ENCODE results near the gene WDR54. TPM values are rescaled to one million over a fixed set of nuclear protein-coding genes. Genes with fewer than 3 reads are reported as not detected.
A peak's percentile ranks its signal among the peaks of the same experiment; 100 is the strongest.

The WDR54 gene
- polyA plus RNA-seq (2013, experiment 1 of 2), result 28.4 TPM
- polyA plus RNA-seq (2013, experiment 2 of 2), result 43.8 TPM

GRCh38 chr2:74421221-74421870 is at the start of gene WDR54, which contains the start of gene C2orf81:
TSS of gene WDR54 (plus strand) at chr2:74421730. CDS start at chr2:74422154, 424 bp downstream.
TSS of gene C2orf81 (minus strand) at chr2:74421619. CDS start at chr2:74421560, 59 bp downstream.
- H3K4me3 ChIP-seq (ENCODE audit: low read length), result peak within 1 kb of the TSS; percentile 86
- H3K4me1 ChIP-seq (ENCODE audit: insufficient read depth, low read length), result no peaks in the 10 kb centered on the region
- peak within 1 kb of the TSS; percentile 75 for H3K9ac ChIP-seq (ENCODE audit: low read depth, low read length)
- no peaks in the 10 kb centered on the region for H3K9me3 ChIP-seq (ENCODE audit: insufficient read depth, low read depth, low read length)
- 2% methylated on average over 57 of the region's 57 CpGs for WGBS
- H3K27ac ChIP-seq (ENCODE audit: low read depth, low read length), result peak within 1 kb of the TSS; percentile 58
- peaks cover 19% of the 10 kb centered on the region for H3K36me3 ChIP-seq (ENCODE audit: insufficient read depth, low read length)
- H3K27me3 ChIP-seq (ENCODE audit: insufficient read depth, low read length), result peaks cover 5% of the 10 kb centered on the region; the same call in 1 of the 2 replicates

- no peak overlapping the region for H3K4me3 ChIP-seq (ENCODE audit: low read length)
- WGBS, result 91% methylated on average over 6 of the region's 6 CpGs
- H3K27me3 ChIP-seq (ENCODE audit: insufficient read depth, low read length), result no peaks in the 10 kb centered on the region
- 0 out of 2 replicates have a peak overlapping the region, but pooled peaks have one; percentile 6 for H3K9ac ChIP-seq (ENCODE audit: low read depth, low read length)
- H3K27ac ChIP-seq (ENCODE audit: low read depth, low read length), result no peak overlapping the region
- no peaks in the 10 kb centered on the region for H3K9me3 ChIP-seq (ENCODE audit: insufficient read depth, low read depth, low read length)
- H3K36me3 ChIP-seq (ENCODE audit: insufficient read depth, low read length), result peaks cover 58% of the 10 kb centered on the region
- H3K4me1 ChIP-seq (ENCODE audit: insufficient read depth, low read length), result peaks cover 15% of the 10 kb centered on the region
These were observed 48.9 kb upstream of the WDR54 start for GRCh38 chr2:74372674-74373073.

- H3K27me3 ChIP-seq (ENCODE audit: insufficient read depth, low read length), result no peaks in the 10 kb centered on the region
- no peaks in the 10 kb centered on the region for H3K9me3 ChIP-seq (ENCODE audit: insufficient read depth, low read depth, low read length)
- H3K27ac ChIP-seq (ENCODE audit: low read depth, low read length), result no peak overlapping the region
- WGBS, result 61% methylated on average over 5 of the region's 5 CpGs
- peaks cover 56% of the 10 kb centered on the region for H3K36me3 ChIP-seq (ENCODE audit: insufficient read depth, low read length)
- H3K4me1 ChIP-seq (ENCODE audit: insufficient read depth, low read length), result peaks cover 15% of the 10 kb centered on the region
- 0 out of 2 replicates have a peak overlapping the region, but pooled peaks have one; percentile 6 for H3K9ac ChIP-seq (ENCODE audit: low read depth, low read length)
- peak overlapping the region; percentile 62; the same call in 1 of the 2 replicates for H3K4me3 ChIP-seq (ENCODE audit: low read length)
These were observed 48.3 kb upstream of the WDR54 start for GRCh38 chr2:74373221-74373676.

- 66% methylated on average over 8 of the region's 8 CpGs for WGBS
- H3K27ac ChIP-seq (ENCODE audit: low read depth, low read length), result no peak overlapping the region
- peaks cover 18% of the 10 kb centered on the region for H3K4me1 ChIP-seq (ENCODE audit: insufficient read depth, low read length)
- H3K9me3 ChIP-seq (ENCODE audit: insufficient read depth, low read depth, low read length), result no peaks in the 10 kb centered on the region
- H3K27me3 ChIP-seq (ENCODE audit: insufficient read depth, low read length), result no peaks in the 10 kb centered on the region
- peaks cover 48% of the 10 kb centered on the region for H3K36me3 ChIP-seq (ENCODE audit: insufficient read depth, low read length)
- peak overlapping the region; percentile 61 for H3K9ac ChIP-seq (ENCODE audit: low read depth, low read length)
- H3K4me3 ChIP-seq (ENCODE audit: low read length), result peak overlapping the region; percentile 62
These were observed 47.5 kb upstream of the WDR54 start for GRCh38 chr2:74373985-74374384.

- peaks cover 43% of the 10 kb centered on the region for H3K36me3 ChIP-seq (ENCODE audit: insufficient read depth, low read length)
- 29% methylated on average over 19 of the region's 19 CpGs for WGBS
- H3K9ac ChIP-seq (ENCODE audit: low read depth, low read length), result peak overlapping the region; percentile 61
- peaks cover 24% of the 10 kb centered on the region for H3K4me1 ChIP-seq (ENCODE audit: insufficient read depth, low read length)
- H3K9me3 ChIP-seq (ENCODE audit: insufficient read depth, low read depth, low read length), result no peaks in the 10 kb centered on the region
- no peaks in the 10 kb centered on the region for H3K27me3 ChIP-seq (ENCODE audit: insufficient read depth, low read length)
- peak overlapping the region; percentile 62 for H3K4me3 ChIP-seq (ENCODE audit: low read length)
- peak overlapping the region; percentile 3; the same call in 1 of the 2 replicates for H3K27ac ChIP-seq (ENCODE audit: low read depth, low read length)
These were observed 46.9 kb upstream of the WDR54 start for GRCh38 chr2:74374509-74375205.

- no peak overlapping the region for H3K4me3 ChIP-seq (ENCODE audit: low read length)
- no peaks in the 10 kb centered on the region for H3K9me3 ChIP-seq (ENCODE audit: insufficient read depth, low read depth, low read length)
- 95% methylated on average over 2 of the region's 2 CpGs for WGBS
- H3K27me3 ChIP-seq (ENCODE audit: insufficient read depth, low read length), result no peaks in the 10 kb centered on the region
- H3K4me1 ChIP-seq (ENCODE audit: insufficient read depth, low read length), result peaks cover 31% of the 10 kb centered on the region
- H3K36me3 ChIP-seq (ENCODE audit: insufficient read depth, low read length), result peaks cover 31% of the 10 kb centered on the region
- no peak overlapping the region for H3K27ac ChIP-seq (ENCODE audit: low read depth, low read length)
- no peak overlapping the region for H3K9ac ChIP-seq (ENCODE audit: low read depth, low read length)
These were observed 45.7 kb upstream of the WDR54 start for GRCh38 chr2:74375838-74376237.

GRCh38 chr2:74378007-74378406 is 43.5 kb upstream of the WDR54 start:
- no peaks in the 10 kb centered on the region for H3K9me3 ChIP-seq (ENCODE audit: insufficient read depth, low read depth, low read length)
- H3K27ac ChIP-seq (ENCODE audit: low read depth, low read length), result no peak overlapping the region
- H3K27me3 ChIP-seq (ENCODE audit: insufficient read depth, low read length), result no peaks in the 10 kb centered on the region
- WGBS, result 93% methylated on average over 10 of the region's 10 CpGs
- no peak overlapping the region for H3K4me3 ChIP-seq (ENCODE audit: low read length)
- H3K4me1 ChIP-seq (ENCODE audit: insufficient read depth, low read length), result peaks cover 31% of the 10 kb centered on the region
- H3K9ac ChIP-seq (ENCODE audit: low read depth, low read length), result no peak overlapping the region
- peaks cover 24% of the 10 kb centered on the region for H3K36me3 ChIP-seq (ENCODE audit: insufficient read depth, low read length)

- H3K27ac ChIP-seq (ENCODE audit: low read depth, low read length), result no peak within 1 kb of the TSS
- H3K4me1 ChIP-seq (ENCODE audit: insufficient read depth, low read length), result peaks cover 17% of the 10 kb centered on the region; the same call in 1 of the 2 replicates
- H3K9ac ChIP-seq (ENCODE audit: low read depth, low read length), result peak within 1 kb of the TSS; percentile 45; the same call in 1 of the 2 replicates
- no peaks in the 10 kb centered on the region for H3K9me3 ChIP-seq (ENCODE audit: insufficient read depth, low read depth, low read length)
- 25% methylated on average over 14 of the region's 14 CpGs for WGBS
- no peaks in the 10 kb centered on the region for H3K27me3 ChIP-seq (ENCODE audit: insufficient read depth, low read length)
- H3K4me3 ChIP-seq (ENCODE audit: low read length), result peak within 1 kb of the TSS; percentile 46
- peaks cover 33% of the 10 kb centered on the region for H3K36me3 ChIP-seq (ENCODE audit: insufficient read depth, low read length)
These were observed 41.4 kb upstream of the WDR54 start, which contains the start of gene DCTN1 for GRCh38 chr2:74379851-74380789. TSS of gene DCTN1 (minus strand) at chr2:74380311. CDS start at chr2:74380037, 274 bp downstream.

GRCh38 chr2:74381751-74382150 is 39.8 kb upstream of the WDR54 start:
- peaks cover 16% of the 10 kb centered on the region; the same call in 1 of the 2 replicates for H3K4me1 ChIP-seq (ENCODE audit: insufficient read depth, low read length)
- peaks cover 31% of the 10 kb centered on the region for H3K36me3 ChIP-seq (ENCODE audit: insufficient read depth, low read length)
- no peak overlapping the region for H3K4me3 ChIP-seq (ENCODE audit: low read length)
- WGBS, result 100% methylated on average over 3 of the region's 3 CpGs
- H3K9me3 ChIP-seq (ENCODE audit: insufficient read depth, low read depth, low read length), result no peaks in the 10 kb centered on the region
- H3K9ac ChIP-seq (ENCODE audit: low read depth, low read length), result no peak overlapping the region
- no peak overlapping the region for H3K27ac ChIP-seq (ENCODE audit: low read depth, low read length)
- H3K27me3 ChIP-seq (ENCODE audit: insufficient read depth, low read length), result no peaks in the 10 kb centered on the region

GRCh38 chr2:74383254-74383653 is 38.3 kb upstream of the WDR54 start:
- Histone ChIP-seq H3K27me3 (ENCODE audit: insufficient read depth, low read length) (no peaks in the 10 kb centered on the region), H3K9me3 (ENCODE audit: insufficient read depth, low read depth, low read length) (no peaks in the 10 kb centered on the region), H3K36me3 (ENCODE audit: insufficient read depth, low read length) (peaks cover 18% of the 10 kb centered on the region), H3K4me1 (ENCODE audit: insufficient read depth, low read length) (peaks cover 16% of the 10 kb centered on the region; the same call in 1 of the 2 replicates), H3K9ac (ENCODE audit: low read depth, low read length) (no peak overlapping the region), H3K27ac (ENCODE audit: low read depth, low read length) (no peak overlapping the region), H3K4me3 (ENCODE audit: low read length) (no peak overlapping the region)
- 86% methylated on average over 1 of the region's 1 CpG for WGBS
